ENCODE data around the gene NUP210L.
"Not testable (repeated sequence)": the region's sequence is repeated elsewhere in the genome, so short reads cannot be mapped to it uniquely, and the experiment has no call there.

The NUP210L gene

GRCh38 chr1:154141240-154141639 is 13.6 kb downstream of the NUP210L start:
- H3K27ac Mint-ChIP-seq, result no peak overlapping the region
- H3K4me3 Mint-ChIP-seq, result no peak overlapping the region
- H3K4me1 Mint-ChIP-seq, result no peaks in the 10 kb centered on the region
- no peaks in the 10 kb centered on the region for H3K9me3 Mint-ChIP-seq
- no peak for DNase-seq
- no peak for TF ChIP-seq CTCF (IDR thresholded peaks at IDR 0.05)
- H3K27me3 Mint-ChIP-seq (ENCODE audit: low read depth, poor library complexity), result peaks cover 3% of the 10 kb centered on the region
- H3K36me3 Mint-ChIP-seq (ENCODE audit: low read depth), result no peaks in the 10 kb centered on the region

GRCh38 chr1:154137888-154138287 is 17.0 kb downstream of the NUP210L start:
- H3K27ac Mint-ChIP-seq, result no peak overlapping the region
- H3K9me3 Mint-ChIP-seq, result no peaks in the 10 kb centered on the region
- no peak for TF ChIP-seq CTCF (IDR thresholded peaks at IDR 0.05)
- no peak for DNase-seq
- H3K4me3 Mint-ChIP-seq, result no peak overlapping the region
- H3K4me1 Mint-ChIP-seq, result no peaks in the 10 kb centered on the region
- peaks cover 3% of the 10 kb centered on the region for H3K27me3 Mint-ChIP-seq (ENCODE audit: low read depth, poor library complexity)
- H3K36me3 Mint-ChIP-seq (ENCODE audit: low read depth), result no peaks in the 10 kb centered on the region

- Mint-ChIP-seq H3K4me3 (no peak overlapping the region), H3K27ac (no peak overlapping the region), H3K36me3 (ENCODE audit: low read depth) (no peaks in the 10 kb centered on the region), H3K4me1 (no peaks in the 10 kb centered on the region), H3K9me3 (no peaks in the 10 kb centered on the region), H3K27me3 (ENCODE audit: low read depth, poor library complexity) (no peaks in the 10 kb centered on the region)
- no peak for TF ChIP-seq CTCF (IDR thresholded peaks at IDR 0.05)
- no peak for DNase-seq
These were observed 21.6 kb downstream of the NUP210L start for GRCh38 chr1:154133256-154133655.

- Mint-ChIP-seq H3K27me3 (ENCODE audit: low read depth, poor library complexity) (peaks cover 5% of the 10 kb centered on the region), H3K36me3 (ENCODE audit: low read depth) (no peaks in the 10 kb centered on the region), H3K4me1 (no peaks in the 10 kb centered on the region), H3K27ac (no peak overlapping the region), H3K9me3 (no peaks in the 10 kb centered on the region), H3K4me3 (no peak overlapping the region)
- no peak for TF ChIP-seq CTCF (IDR thresholded peaks at IDR 0.05)
- DNase-seq, result no peak
These were observed 25.4 kb downstream of the NUP210L start for GRCh38 chr1:154129391-154129970.

- not testable (repeated sequence) for H3K4me1 Mint-ChIP-seq; DNase-seq; H3K9me3 Mint-ChIP-seq; H3K4me3 Mint-ChIP-seq; H3K27ac Mint-ChIP-seq; H3K36me3 Mint-ChIP-seq (ENCODE audit: low read depth)
- H3K27me3 Mint-ChIP-seq (ENCODE audit: low read depth, poor library complexity), result peaks cover 17% of the 10 kb centered on the region
These were observed 31.7 kb downstream of the NUP210L start for GRCh38 chr1:154123205-154123604.

GRCh38 chr1:154117642-154118041 is 37.2 kb downstream of the NUP210L start:
- Mint-ChIP-seq H3K27ac (no peak overlapping the region), H3K36me3 (ENCODE audit: low read depth) (no peaks in the 10 kb centered on the region), H3K27me3 (ENCODE audit: low read depth, poor library complexity) (peaks cover 14% of the 10 kb centered on the region), H3K9me3 (no peaks in the 10 kb centered on the region), H3K4me3 (no peak overlapping the region), H3K4me1 (no peaks in the 10 kb centered on the region)
- no peak for TF ChIP-seq CTCF (IDR thresholded peaks at IDR 0.05)
- no peak for DNase-seq
